NCI-H1436 (cell line): Measurements from ENCODE around the gene CEP68.
A peak's percentile ranks its signal among the peaks of the same experiment; 100 is the strongest.

Experiments
- DNase-seq: peaks from one replicate; lab custom pipeline; 2025; lab: John Stamatoyannopoulos, UW

CEP68 gene

GRCh38 chr2:65057054-65057375, 799 bp downstream of the CEP68 start:
- DNase-seq, result no peak

- DNase-seq, result no peak
Measured at GRCh38 chr2:65057391-65058052, 1.3 kb downstream of the CEP68 start.

GRCh38 chr2:65059071-65059470, 2.9 kb downstream of the CEP68 start:
- no peak for DNase-seq

- no peak for DNase-seq
Measured at GRCh38 chr2:65061146-65061909, 5.1 kb downstream of the CEP68 start.

GRCh38 chr2:65061910-65062339, 5.7 kb downstream of the CEP68 start:
- no peak for DNase-seq

GRCh38 chr2:65062843-65063825, 6.9 kb downstream of the CEP68 start:
- DNase-seq, result no peak

GRCh38 chr2:65064728-65065552, 8.7 kb downstream of the CEP68 start:
- DNase-seq, result peak; percentile 64

GRCh38 chr2:65067806-65068553, 11.8 kb downstream of the CEP68 start:
- no peak for DNase-seq

- no peak for DNase-seq
Measured at GRCh38 chr2:65069439-65069824, 13.2 kb downstream of the CEP68 start.

GRCh38 chr2:65070172-65070830, 14.1 kb downstream of the CEP68 start:
- DNase-seq, result no peak

GRCh38 chr2:65070856-65071255, 14.6 kb downstream of the CEP68 start:
- DNase-seq, result no peak

GRCh38 chr2:65071499-65072180, 15.4 kb downstream of the CEP68 start:
- DNase-seq, result no peak

- DNase-seq, result no peak
Measured at GRCh38 chr2:65072181-65072970, 16.2 kb downstream of the CEP68 start.

GRCh38 chr2:65073879-65074565, 17.8 kb downstream of the CEP68 start:
- no peak for DNase-seq

- DNase-seq, result no peak
Measured at GRCh38 chr2:65075176-65075575, 19.0 kb downstream of the CEP68 start.

GRCh38 chr2:65075605-65076344, 19.6 kb downstream of the CEP68 start:
- no peak for DNase-seq

- DNase-seq, result no peak
Measured at GRCh38 chr2:65076345-65076710, 20.1 kb downstream of the CEP68 start.

GRCh38 chr2:65077898-65078297, 21.7 kb downstream of the CEP68 start:
- no peak for DNase-seq
